Measurements from ENCODE around the gene RNF152.

Gene RNF152

GRCh38 chr18:61765097-61765496, 127.7 kb downstream of the RNF152 start:
- DNase-seq (ENCODE audit: extremely low read depth in 1 of 2, low read depth in 1 of 2) = no peak

DNA sequence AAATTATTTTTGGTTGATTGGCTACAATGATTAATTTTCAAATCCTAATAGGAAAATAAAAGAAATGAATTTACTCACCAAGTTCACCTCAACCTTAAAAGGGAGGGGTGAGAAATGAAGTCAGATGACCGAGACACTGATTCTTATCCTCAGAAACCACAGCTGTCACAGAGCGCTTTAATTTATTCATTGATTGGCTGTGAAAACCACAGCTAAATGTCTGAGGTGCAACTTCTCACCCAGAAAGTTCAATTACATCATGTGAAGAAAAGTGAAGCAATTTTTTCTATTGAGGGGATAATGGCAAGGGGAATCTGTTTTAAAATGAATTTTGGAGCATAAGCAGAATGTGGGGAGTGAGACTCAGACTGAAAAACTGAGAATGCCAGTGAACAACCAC, 128.4 kb downstream of the RNF152 start:
- no peak for DNase-seq (ENCODE audit: extremely low read depth in 1 of 2, low read depth in 1 of 2)

- no peak for DNase-seq (ENCODE audit: extremely low read depth in 1 of 2, low read depth in 1 of 2)
Observed at GRCh38 chr18:61761875-61762274, 130.9 kb downstream of the RNF152 start.
